Activated T-helper 1 cell treated with Interleukin-2 at 50 U/mL for 16 hours (primary cell): ENCODE data around the gene WFDC11.

Experiments used
- DNase-seq: peaks from one replicate; pipeline ENCODE4 v3.0.0-alpha.2; 2020; ENCODE audit warnings: low read depth

WFDC11 gene

DNA sequence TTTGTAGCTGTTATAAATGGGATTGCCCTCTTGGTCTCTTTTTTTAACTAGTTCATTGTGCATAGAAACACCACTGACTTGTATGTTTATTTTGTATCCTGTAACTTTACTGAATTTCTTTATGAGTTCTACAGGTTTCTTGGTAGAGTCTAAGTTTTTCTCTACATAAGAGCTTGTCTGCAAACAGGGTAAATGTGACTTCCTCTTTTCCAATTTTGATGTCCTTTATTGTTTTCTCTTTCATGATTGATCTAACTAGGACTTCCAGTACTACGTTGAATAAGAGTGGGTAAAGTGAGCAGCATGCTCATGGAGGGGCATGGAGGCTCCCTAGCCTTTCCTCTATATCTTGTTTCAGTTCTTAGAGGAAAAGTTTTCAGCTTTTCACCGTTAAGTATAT, 43.5 kb downstream of the WFDC11 start:
- DNase-seq, result no peak

GRCh38 chr20:45621593-45621992, 48.4 kb downstream of the WFDC11 start:
- DNase-seq, result no peak

DNA sequence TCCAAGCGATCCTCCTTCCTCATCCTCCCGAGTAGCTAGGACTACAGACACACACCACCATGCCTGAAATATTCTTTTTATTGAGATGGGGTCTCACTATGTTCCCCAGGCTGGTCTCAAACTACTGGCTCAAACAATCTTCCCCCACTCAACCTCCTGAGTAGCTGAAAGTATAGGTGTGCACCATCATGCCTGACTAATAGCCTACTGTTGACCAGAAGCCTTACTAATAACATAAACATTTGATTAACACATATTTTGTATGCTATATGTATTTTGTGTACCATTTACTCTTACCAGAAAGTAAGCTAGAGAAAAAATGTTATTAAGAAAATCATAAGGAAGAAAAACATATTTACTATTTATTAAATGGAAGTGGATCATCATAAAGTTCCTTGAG, 52.4 kb downstream of the WFDC11 start:
- no peak for DNase-seq

GRCh38 chr20:45612314-45612713, 57.7 kb downstream of the WFDC11 start:
- DNase-seq, result no peak

DNA sequence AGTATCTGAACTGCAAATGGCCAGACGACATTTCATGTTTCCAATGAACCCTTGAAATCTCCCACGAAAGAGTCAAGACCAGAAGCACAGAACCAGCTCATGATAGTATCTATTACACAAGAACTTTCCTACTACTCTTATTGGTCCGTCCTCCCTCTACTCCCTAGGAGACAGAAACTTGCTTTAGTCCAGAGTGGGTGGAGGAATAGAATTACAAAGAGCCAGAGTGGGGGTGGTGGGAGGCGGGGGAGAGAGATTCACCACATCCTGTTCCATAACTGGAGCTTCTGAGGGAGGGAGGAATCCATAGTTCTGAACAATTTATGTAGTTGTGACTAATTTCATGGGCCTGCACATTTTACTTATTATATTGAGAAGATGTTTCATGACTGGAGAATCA, 59.0 kb downstream of the WFDC11 start:
- no peak for DNase-seq

DNA sequence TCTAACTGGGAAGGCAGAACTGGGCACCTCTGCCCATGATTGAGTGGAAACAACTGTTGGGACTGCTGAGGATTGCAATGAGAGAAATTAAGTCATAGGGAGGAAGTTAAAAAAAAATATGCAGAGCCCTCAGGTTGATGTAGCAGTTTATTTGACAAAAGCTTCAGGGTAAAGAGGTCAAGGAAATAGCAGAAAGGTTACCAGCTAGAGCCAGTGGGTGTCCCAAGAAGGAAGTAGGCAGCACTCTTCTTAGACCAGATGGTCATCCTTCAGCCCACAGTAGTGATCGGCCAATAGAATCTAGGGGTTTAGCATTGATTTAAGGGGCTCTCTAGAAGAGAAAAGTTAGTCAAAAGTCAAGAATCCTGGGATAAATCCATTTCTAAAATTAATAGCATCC, 62.2 kb downstream of the WFDC11 start:
- no peak for DNase-seq
